K562 (cell line): ENCODE measurements around the gene COPS8. TPM values are rescaled to one million over a fixed set of nuclear protein-coding genes. Genes with fewer than 3 reads are reported as not detected.

Source experiments
- ATAC-seq: fragments of 200-7000 bp; cut with Tn5 transposase; 3 replicates; pipeline ENCODE4 v1.9.1; 2020; ENCODE audit warnings: moderate library complexity
- BruUV-seq: library from RNA; stranded (reverse); fragments of 400-500 nt; replicated peaks from 2 replicates; lab custom pipeline; 2021; lab: Mats Ljungman, UMichigan
- CTCF ChIA-PET: fragments of 300-600 bp; formaldehyde crosslinking; extraction: SDS; loops from one replicate; lab custom pipeline; 2021; ENCODE audit warnings: low intra/inter-chr PET ratio; lab: Yijun Ruan, JAX
- POLR2A ChIA-PET: fragments of 300-600, 350-650 bp; sonication (Branson Sonifier 250); formaldehyde crosslinking; extraction: SDS; loops from one replicate; lab custom pipeline; 2021; ENCODE audit warnings: antibody characterized with exemption, inconsistent platforms; lab: Yijun Ruan, JAX
- DNase-seq, 4 experiments: peaks; one replicate each; pipeline versions ENCODE4 v3.0.0 to v3.0.0-alpha.2; 2011 to 2018; ENCODE audit warnings: low spot score in 3 of 4, mixed read lengths in 3 of 4; ENCODE audit errors: extremely low read depth in 1 of 4
- FAIRE-seq: peaks from 2 replicates; lab custom pipeline; 2011; peaks lifted over from hg19 to GRCh38; lab: Jason Lieb, UNC
- H2AFZ ChIP-seq: 2 replicates; pipeline ENCODE4 v1.6.0; 2011; ENCODE audit warnings: low read depth, low read length, control low read depth, inconsistent platforms
- H3K27ac ChIP-seq: fragments of 200-600 bp; 3 replicates; pipeline ENCODE4 v1.8.0; 2011; ENCODE audit warnings: low read depth, mild to moderate bottlenecking, control low read depth, inconsistent platforms, low read length, moderate library complexity, mixed read lengths; ENCODE audit errors: extremely low read depth
- H3K27me3 ChIP-seq, 2 experiments: fragments of 300-600 bp in 1 of 2; 2 replicates in 1 of 2; 3 replicates in 1 of 2; pipeline versions ENCODE4 v1.6.0 to v1.8.0; 2011; ENCODE audit warnings: inconsistent platforms in 2 of 2, low read length in 2 of 2, mild to moderate bottlenecking in 1 of 2, mixed read lengths in 1 of 2, moderate library complexity in 1 of 2; ENCODE audit not compliant: control insufficient read depth in 2 of 2, insufficient read depth in 2 of 2
- H3K36me3 ChIP-seq: fragments of 300-600 bp; 3 replicates; pipeline ENCODE4 v1.8.0; 2011; ENCODE audit warnings: mild to moderate bottlenecking, low read length, inconsistent platforms; ENCODE audit not compliant: control insufficient read depth, insufficient read depth
- H3K4me1 ChIP-seq, 2 experiments: fragments of 200-600 bp in 1 of 2; replicated peaks in 1 of 2; 2 replicates in 1 of 2; 3 replicates in 1 of 2; pipeline versions ENCODE4 v1.5.1 to v1.8.0; 2011; ENCODE audit warnings: inconsistent platforms in 2 of 2, low read length in 2 of 2, mild to moderate bottlenecking in 1 of 2, mixed read lengths in 1 of 2, moderate library complexity in 1 of 2; ENCODE audit not compliant: control insufficient read depth in 2 of 2, insufficient read depth in 2 of 2
- H3K4me2 ChIP-seq: 2 replicates; pipeline ENCODE4 v1.6.1; 2011; ENCODE audit warnings: low read length, control low read depth, inconsistent platforms, mixed read lengths; ENCODE audit not compliant: insufficient read depth
- H3K4me3 ChIP-seq: fragments of 200-600 bp; sonication (generic), shearing (Covaris generic); 2 replicates; pipeline ENCODE4 v1.5.1; 2016; ENCODE audit warnings: control low read depth, inconsistent platforms
- H3K79me2 ChIP-seq: fragments of 200-600 bp; 3 replicates; pipeline ENCODE4 v1.8.0; 2011; ENCODE audit warnings: low read length, inconsistent platforms; ENCODE audit not compliant: control insufficient read depth, insufficient read depth
- H3K9ac ChIP-seq, 2 experiments: 2 replicates each; pipeline versions ENCODE4 v1.6.0 to v1.6.1; 2011; ENCODE audit warnings: low read depth in 2 of 2, low read length in 2 of 2, control low read depth in 1 of 2, inconsistent platforms in 1 of 2, mild to moderate bottlenecking in 1 of 2, mixed read lengths in 1 of 2; ENCODE audit not compliant: insufficient read depth in 1 of 2
- H3K9me1 ChIP-seq: one replicate; pipeline ENCODE4 v1.6.0; 2011; ENCODE audit warnings: inconsistent platforms, mild to moderate bottlenecking, low read length, moderate library complexity; ENCODE audit not compliant: control insufficient read depth, insufficient read depth
- H3K9me3 ChIP-seq: replicated peaks from 2 replicates; pipeline ENCODE4 v1.5.1; 2011; ENCODE audit warnings: low read depth, low read length, inconsistent platforms; ENCODE audit not compliant: control insufficient read depth, insufficient read depth
- H4K20me1 ChIP-seq: replicated peaks from 2 replicates; pipeline ENCODE4 v1.6.1; 2011; ENCODE audit warnings: low read length, inconsistent platforms, mixed read lengths; ENCODE audit not compliant: control insufficient read depth, insufficient read depth
- BCLAF1 ChIP-seq, 2 experiments: fragments of 450-650 bp in 1 of 2; IDR thresholded peaks; 2 replicates each; pipeline ENCODE4 v1.6.1; 2011 to 2017; ENCODE audit warnings: low read depth in 2 of 2, antibody characterized with exemption in 1 of 2, borderline replicate concordance in 1 of 2, low read length in 1 of 2, mild to moderate bottlenecking in 1 of 2, mixed read lengths in 1 of 2; ENCODE audit not compliant: control insufficient read depth in 1 of 2
- CCNT2 ChIP-seq: IDR thresholded peaks from 2 replicates; pipeline ENCODE4 v1.6.1; 2011; ENCODE audit warnings: borderline replicate concordance, low read depth, mild to moderate bottlenecking, moderate library complexity, mixed read lengths, low read length; ENCODE audit not compliant: insufficient read length; ENCODE audit errors: extremely low read depth
- ELK1 ChIP-seq: sonication (generic); formaldehyde crosslinking; IDR thresholded peaks from 2 replicates; pipeline ENCODE4 v1.8.1; 2022; ENCODE audit warnings: missing genetic modification reagents
- FUS ChIP-seq: fragments of 200-400 bp; formaldehyde crosslinking; optimal IDR thresholded peaks from 2 replicates; pipeline ENCODE3; 2017; ENCODE audit warnings: low read depth, low read length
- HEY1 ChIP-seq: fragments of 250-450 bp; sonication (Bioruptor Pico); IDR thresholded peaks from 2 replicates; pipeline ENCODE4 v1.5.0; 2020; ENCODE audit warnings: mild to moderate bottlenecking, moderate library complexity, borderline replicate concordance
- HMG20A ChIP-seq: fragments of 450-650 bp; formaldehyde crosslinking; conservative IDR thresholded peaks from 2 replicates; pipeline ENCODE4 v1.4.0; 2020; ENCODE audit warnings: mild to moderate bottlenecking, mixed read lengths
- HNRNPH1 ChIP-seq: fragments of 200-400 bp; formaldehyde crosslinking; optimal IDR thresholded peaks from 2 replicates; pipeline ENCODE3; 2017; ENCODE audit warnings: low read depth, mild to moderate bottlenecking, low read length, moderate library complexity
- MYNN ChIP-seq, 2 experiments: sonication (generic); formaldehyde crosslinking in 1 of 2; IDR thresholded peaks; 2 replicates each; pipeline versions ENCODE4 v1.5.0 to v1.6.1; 2016 to 2020; ENCODE audit warnings: antibody characterized with exemption in 1 of 2, missing genetic modification reagents in 1 of 2
- PREB ChIP-seq: sonication (generic); formaldehyde crosslinking; IDR thresholded peaks from 2 replicates; pipeline ENCODE4 v1.8.1; 2023; ENCODE audit warnings: mild to moderate bottlenecking, missing genetic modification reagents
- RCOR1 ChIP-seq, 2 experiments: IDR thresholded peaks; 2 replicates each; pipeline ENCODE4 v1.6.1; 2012; ENCODE audit warnings: low read depth in 2 of 2, low read length in 2 of 2, borderline replicate concordance in 1 of 2, improper control_type of control experiment in 1 of 2
- SETDB1 ChIP-seq: IDR thresholded peaks from one replicate; pipeline ENCODE4 v1.6.1; 2012; ENCODE audit warnings: low read length, control low read depth, inconsistent platforms
- SMARCE1 ChIP-seq: fragments of 450-650 bp; IDR thresholded peaks from 2 replicates; pipeline ENCODE4 v1.7.1; 2016; ENCODE audit warnings: mild to moderate bottlenecking
- SOX6 ChIP-seq: fragments of 450-650 bp; IDR thresholded peaks from 2 replicates; pipeline ENCODE4 v1.6.1; 2014; ENCODE audit warnings: mild to moderate bottlenecking
- ZNF76 ChIP-seq: fragments of 250-450 bp; sonication (Bioruptor Pico); IDR thresholded peaks from 2 replicates; pipeline ENCODE4 v1.4.0; 2020; ENCODE audit warnings: mild to moderate bottlenecking, moderate library complexity, borderline replicate concordance
- ZNF778 ChIP-seq: fragments of 450-650 bp; formaldehyde crosslinking; IDR thresholded peaks from 2 replicates; pipeline ENCODE4 v1.4.0; 2020; ENCODE audit warnings: mild to moderate bottlenecking, moderate library complexity
- WGBS: fragments of 100-300 bp; shearing (Covaris generic); methylation state at CpG from one replicate; pipeline ENCODE4 v1.1.6; 2016; ENCODE audit warnings: low coverage, mixed read lengths; ENCODE audit not compliant: insufficient coverage; ENCODE audit errors: missing lambda C conversion rate; 5-methylcytosine and 5-hydroxymethylcytosine counted together
- in situ Hi-C: fragments of 300-500 bp; cut with MboI; formaldehyde crosslinking; loops from 4 replicates; pipeline ENCODE4 v1.15.0; 2018; ENCODE audit warnings: inconsistent platforms, mixed read lengths
- intact Hi-C: fragments of 100-400 bp; cut with micrococcal nuclease; formaldehyde crosslinking; loops from 2 replicates; pipeline ENCODE4 v1.14.2; 2022
- polyA plus RNA-seq, 8 experiments: library from polyadenylated mRNA; depleted of rRNA in 4 of 8; stranded (reverse) in 5 of 8; unstranded in 3 of 8; fragments of >200 nt; fragmentation: Nextera tagmentation in 2 of 8; fragmentation: Illumina TruSeq in 1 of 8; extraction: Ambion mirVana in 2 of 8; extraction: Trizol in 1 of 8; gene quantifications; 2 replicates each; pipeline versions ENCODE4 v1.2.1 to v1.2.3, GENCODE V29; 2011 to 2014; ENCODE audit warnings: inconsistent platforms in 1 of 8, missing spikeins in 1 of 8
- total RNA-seq, 7 experiments: library from RNA; depleted of rRNA in 6 of 7; stranded (reverse); fragments of >200 nt in 6 of 7; fragmentation: Illumina TruSeq in 2 of 7; extraction: Trizol in 2 of 7; gene quantifications; 2 replicates each; pipeline versions ENCODE4 v1.2.1 to v1.2.3, GENCODE V29; 2011 to 2021; ENCODE audit warnings: low replicate concordance in 1 of 7
- TF ChIP-seq, protein P1 (sequence below): fragments of 450-650 bp; IDR thresholded peaks from 2 replicates; pipeline ENCODE4 v1.6.1; 2016; ENCODE audit warnings: borderline replicate concordance

The COPS8 gene
- total and polyA plus RNA-seq, 9 of the 15 experiments (the other 6 are each of a cell fraction or from before 2014, with no cell fraction given), result 28.2 to 97.3 (median 58.9) TPM

GRCh38 chr2:237083026-237083425 lies 2.7 kb upstream of the COPS8 start:
- no peak for FAIRE-seq
- CTCF ChIA-PET, result no interaction called here
- TF ChIP-seq HNRNPH1 (no peak), FUS (no peak), SOX6 (no peak), RCOR1 (IDR thresholded peaks at IDR 0.05; ENCODE audit: borderline replicate concordance in 1 of 2, low read depth in 2 of 2, low read length in 2 of 2) (no peak), ELK1 (CRISPR knock-in tag) (no peak), CCNT2 (no peak), ZNF76 (CRISPR knock-in tag) (no peak), HEY1 (no peak), SMARCE1 (no peak), MYNN (IDR thresholded peaks at IDR 0.05) (no peak), MYNN (CRISPR knock-in tag; IDR thresholded peaks at IDR 0.05) (no peak), HMG20A (no peak), BCLAF1 (IDR thresholded peaks at IDR 0.05; ENCODE audit: borderline replicate concordance in 1 of 2, control insufficient read depth in 1 of 2, low read depth in 2 of 2, low read length in 1 of 2) (no peak), PREB (no peak), ZNF778 (CRISPR knock-in tag) (no peak), SETDB1 (no peak)
- TF ChIP-seq, protein P1, sequence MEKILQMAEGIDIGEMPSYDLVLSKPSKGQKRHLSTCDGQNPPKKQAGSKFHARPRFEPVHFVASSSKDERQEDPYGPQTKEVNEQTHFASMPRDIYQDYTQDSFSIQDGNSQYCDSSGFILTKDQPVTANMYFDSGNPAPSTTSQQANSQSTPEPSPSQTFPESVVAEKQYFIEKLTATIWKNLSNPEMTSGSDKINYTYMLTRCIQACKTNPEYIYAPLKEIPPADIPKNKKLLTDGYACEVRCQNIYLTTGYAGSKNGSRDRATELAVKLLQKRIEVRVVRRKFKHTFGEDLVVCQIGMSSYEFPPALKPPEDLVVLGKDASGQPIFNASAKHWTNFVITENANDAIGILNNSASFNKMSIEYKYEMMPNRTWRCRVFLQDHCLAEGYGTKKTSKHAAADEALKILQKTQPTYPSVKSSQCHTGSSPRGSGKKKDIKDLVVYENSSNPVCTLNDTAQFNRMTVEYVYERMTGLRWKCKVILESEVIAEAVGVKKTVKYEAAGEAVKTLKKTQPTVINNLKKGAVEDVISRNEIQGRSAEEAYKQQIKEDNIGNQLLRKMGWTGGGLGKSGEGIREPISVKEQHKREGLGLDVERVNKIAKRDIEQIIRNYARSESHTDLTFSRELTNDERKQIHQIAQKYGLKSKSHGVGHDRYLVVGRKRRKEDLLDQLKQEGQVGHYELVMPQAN, result no peak

More at GRCh38 chr2:237083026-237083425, 2.7 kb upstream of the COPS8 start:
- Histone ChIP-seq H3K27me3 (no peaks in the 10 kb centered on the region), H3K4me1 (peaks cover 0 to 4% of the 10 kb centered on the region in 2 experiments; a peak in 2 of 5 replicates), H3K36me3 (no peaks in the 10 kb centered on the region), H3K4me3 (no peak overlapping the region), H3K9ac (no peak overlapping the region), H3K9me3 (no peaks in the 10 kb centered on the region), H3K4me2 (no peak overlapping the region), H2AFZ (no peak overlapping the region), H3K79me2 (peaks cover 20% of the 10 kb centered on the region), H3K9me1 (no peaks in the 10 kb centered on the region), H3K27ac (no peak overlapping the region), H4K20me1 (no peaks in the 10 kb centered on the region)
- DNase-seq (no peak), ATAC-seq (no peak)
- in situ Hi-C loops (no loop called here), intact Hi-C loops (no loop called here)
- POLR2A ChIA-PET, result no interaction called here
- BruUV-seq, result no TSS peak
- 21% methylated on average over 3 of the region's 3 CpGs for WGBS
